ENCODE data around the gene RPH3AL.

The RPH3AL gene

GRCh38 chr17:251531-251930 lies 101.1 kb downstream of the RPH3AL start:
- H3K27ac ChIP-seq = no peak overlapping the region
- no peak for TF ChIP-seq CTCF (conservative IDR thresholded peaks at IDR 0.05)

DNA sequence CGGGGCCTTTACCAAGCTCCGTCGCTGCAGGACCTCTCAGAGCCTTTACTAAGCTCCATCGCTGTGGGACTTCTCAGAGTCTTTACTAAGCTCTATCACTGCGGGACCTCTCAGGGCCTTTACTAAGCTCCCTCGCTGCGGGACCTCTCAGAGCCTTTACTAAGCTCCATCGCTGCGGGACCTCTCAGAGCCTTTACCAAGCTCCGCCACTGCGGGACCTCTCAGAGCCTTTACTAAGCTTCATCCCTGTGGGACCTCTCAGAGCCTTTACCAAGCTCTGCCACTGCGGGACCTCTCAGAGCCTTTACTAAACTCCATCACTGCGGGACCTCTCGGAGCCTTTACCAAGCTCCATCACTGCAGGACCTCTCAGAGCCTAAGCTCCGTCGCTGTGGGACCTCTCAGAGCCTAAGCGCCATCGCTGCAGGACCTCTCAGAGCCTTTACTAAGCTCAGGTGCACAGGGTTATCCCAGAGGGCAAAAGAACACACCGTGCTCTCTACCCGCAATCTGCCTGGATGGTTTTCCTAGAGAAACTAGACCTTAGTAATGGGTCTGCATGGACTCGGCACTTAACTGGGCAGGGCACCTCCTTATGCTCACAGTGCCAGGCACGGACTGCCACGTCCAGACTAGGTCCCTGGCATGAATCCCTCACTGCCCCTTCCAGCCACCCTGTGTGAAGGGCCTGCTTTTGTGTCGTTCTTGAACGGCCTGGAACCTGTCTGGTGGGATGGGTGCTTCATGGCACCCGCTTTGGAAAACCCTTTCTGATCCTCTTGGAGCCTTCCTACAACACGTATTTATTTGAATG lies 101.9 kb downstream of the RPH3AL start:
- no peak for TF ChIP-seq CTCF (conservative IDR thresholded peaks at IDR 0.05)
- H3K27ac ChIP-seq = no peak overlapping the region

GRCh38 chr17:249236-249993 lies 103.2 kb downstream of the RPH3AL start:
- no peak for TF ChIP-seq CTCF (conservative IDR thresholded peaks at IDR 0.05)
- H3K27ac ChIP-seq = no peak overlapping the region

DNA sequence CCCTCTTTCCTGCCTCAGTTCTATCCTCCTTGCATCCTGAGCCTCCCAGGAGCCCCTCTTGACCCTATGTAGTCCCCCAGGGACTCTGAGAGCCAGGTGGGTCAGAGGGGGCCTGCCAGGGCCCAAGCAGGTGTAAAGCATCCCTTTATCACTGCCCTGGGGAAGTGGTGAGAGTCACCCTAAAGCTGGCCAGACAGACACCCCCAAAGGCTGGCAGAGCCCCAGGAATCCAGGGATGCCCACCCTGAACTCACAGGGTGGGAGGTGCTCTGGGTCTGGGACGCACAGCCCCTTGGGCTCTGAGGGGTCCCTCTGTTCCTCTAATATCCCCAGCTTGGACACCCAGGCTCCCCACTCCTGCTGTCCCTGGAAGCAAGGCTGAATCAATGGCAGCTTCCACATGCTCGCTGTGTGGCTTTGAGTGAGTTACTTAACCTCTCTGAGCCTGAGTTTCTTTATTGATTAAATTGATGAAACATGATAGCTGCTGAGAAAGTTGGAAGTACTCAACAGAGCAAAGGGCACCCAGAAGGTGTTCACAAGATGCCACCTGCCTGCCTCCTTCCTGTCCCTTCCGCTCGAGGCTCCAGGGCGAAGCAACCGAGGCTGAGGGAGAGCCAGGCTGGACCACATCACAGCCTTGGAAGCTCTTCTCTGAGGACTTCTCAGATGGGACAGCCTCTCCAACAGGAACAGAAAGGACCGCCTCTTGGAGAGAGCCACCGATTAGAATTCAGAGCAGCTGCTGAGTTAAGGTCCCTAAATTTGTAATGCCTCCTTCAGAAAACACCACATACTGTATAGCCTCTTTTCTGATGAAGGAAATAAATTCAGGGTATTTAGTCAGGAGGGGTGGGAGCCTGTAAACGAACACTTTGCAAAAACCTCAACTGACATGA lies 104.0 kb downstream of the RPH3AL start:
- no peak for TF ChIP-seq CTCF (conservative IDR thresholded peaks at IDR 0.05)
- H3K27ac ChIP-seq = no peak overlapping the region

DNA sequence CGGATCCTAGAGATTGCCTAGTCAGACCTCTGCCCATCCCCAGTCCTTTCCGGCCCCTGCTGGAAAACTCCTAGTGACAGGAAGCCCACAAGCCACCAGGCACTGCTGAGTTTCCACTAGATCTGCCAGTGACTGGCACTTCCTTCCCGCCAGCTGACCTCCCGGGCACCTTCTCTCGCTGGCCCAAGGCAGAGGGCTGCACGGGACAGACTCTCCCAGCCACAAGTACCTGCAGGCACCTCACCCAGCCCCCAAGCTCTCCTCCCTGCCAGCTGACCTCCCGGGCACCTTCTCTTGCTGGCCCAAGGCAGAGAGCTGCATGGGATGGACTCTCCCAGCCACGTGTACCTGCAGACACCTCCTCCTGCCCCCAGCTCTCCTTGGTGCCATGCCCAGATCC lies 104.8 kb downstream of the RPH3AL start:
- TF ChIP-seq CTCF (conservative IDR thresholded peaks at IDR 0.05) = no peak

DNA sequence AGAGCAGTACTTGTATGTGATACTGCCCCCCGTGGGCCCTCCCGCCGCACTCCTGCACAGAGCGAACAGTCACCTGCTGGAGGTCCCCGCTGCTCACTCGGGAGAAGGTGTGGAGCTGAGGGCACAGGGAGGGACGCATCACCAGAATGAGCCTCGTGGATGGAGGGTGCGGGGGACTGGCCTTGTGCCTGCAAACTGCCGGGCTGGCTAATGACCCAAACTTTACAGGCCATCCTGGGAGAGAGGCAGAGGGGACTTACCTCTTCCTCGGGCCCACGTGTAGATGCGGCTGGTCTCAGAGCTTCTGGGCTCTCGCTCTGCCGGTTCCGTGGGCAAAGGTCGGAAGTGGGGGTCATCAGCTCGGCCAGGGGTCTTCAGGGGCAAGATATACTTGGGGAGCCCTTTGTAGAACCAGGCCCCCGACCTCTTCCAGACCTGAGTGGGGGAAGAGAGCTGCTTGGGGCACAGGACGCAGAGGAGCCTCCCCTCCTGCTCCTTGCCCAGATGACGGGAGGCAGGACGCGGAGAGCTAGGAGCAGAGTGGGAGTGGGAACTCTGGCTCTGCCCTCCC lies 105.7 kb downstream of the RPH3AL start:
- TF ChIP-seq CTCF (conservative IDR thresholded peaks at IDR 0.05) = no peak
- H3K27ac ChIP-seq = no peak overlapping the region

More for the DNA sequence above, 104.8 kb downstream of the RPH3AL start:
- no peak overlapping the region for H3K27ac ChIP-seq

All from VCaP (cell line).